BLaER1 treated with 17β-estradiol and CSF1 and Interleukin-3, amounts not matched to agents 10 nM and 100 nM (cell line): ENCODE data around the gene CAV3.

Experiments used
- H3K27ac ChIP-seq, 11 experiments: shearing (Covaris generic); formaldehyde crosslinking; 2 replicates each; pipeline ENCODE4 v1.8.1; 2022
- H3K27me3 ChIP-seq, 11 experiments: shearing (Covaris generic); formaldehyde crosslinking; 2 replicates each; pipeline ENCODE4 v1.8.1; 2022
- H3K36me3 ChIP-seq, 11 experiments: shearing (Covaris generic); formaldehyde crosslinking; 2 replicates each; pipeline ENCODE4 v1.8.1; 2022
- H3K4me1 ChIP-seq, 10 experiments: shearing (Covaris generic); formaldehyde crosslinking; 2 replicates each; pipeline ENCODE4 v1.8.1; 2022
- H3K4me2 ChIP-seq, 11 experiments: shearing (Covaris generic); formaldehyde crosslinking; 2 replicates each; pipeline ENCODE4 v1.8.1; 2022
- H3K4me3 ChIP-seq, 10 experiments: shearing (Covaris generic); formaldehyde crosslinking; 2 replicates each; pipeline ENCODE4 v1.8.1; 2022
- H3K9ac ChIP-seq, 11 experiments: shearing (Covaris generic); formaldehyde crosslinking; 2 replicates each; pipeline ENCODE4 v1.8.1; 2022
- H3K9me3 ChIP-seq, 11 experiments: shearing (Covaris generic); formaldehyde crosslinking; replicated peaks in 1 of 11; 2 replicates each; pipeline ENCODE4 v1.8.1; 2022
- H4K20me1 ChIP-seq, 11 experiments: shearing (Covaris generic); formaldehyde crosslinking; 2 replicates each; pipeline ENCODE4 v1.8.1; 2022
- Cebpa-rat ChIP-seq, 11 experiments: shearing (Covaris generic); IDR thresholded peaks; 2 replicates each; pipeline ENCODE4 v1.8.1; 2022

The CAV3 gene

GRCh38 chr3:8741581-8742261, 8.1 kb downstream of the CAV3 start:
- Histone ChIP-seq H3K4me2 (no peak overlapping the region), H3K27ac (no peak overlapping the region)

GRCh38 chr3:8743021-8743601, 9.5 kb downstream of the CAV3 start:
- H3K4me1 ChIP-seq = peaks cover 0 to 19% (median 0%) of the 10 kb centered on the region in 10 experiments; a peak in 6 of 20 replicates

More at GRCh38 chr3:8741581-8742261, 8.1 kb downstream of the CAV3 start:
- Histone ChIP-seq H3K9ac (no peak overlapping the region), H3K9me3 (no peaks in the 10 kb centered on the region), H3K27me3 (no peaks in the 10 kb centered on the region), H3K4me1 (peaks cover 0 to 19% (median 0%) of the 10 kb centered on the region in 10 experiments; a peak in 6 of 20 replicates), H3K4me3 (no peak overlapping the region), H4K20me1 (no peaks in the 10 kb centered on the region), H3K36me3 (no peaks in the 10 kb centered on the region)
- no peak for TF ChIP-seq Cebpa-rat (IDR thresholded peaks at IDR 0.05)

DNA sequence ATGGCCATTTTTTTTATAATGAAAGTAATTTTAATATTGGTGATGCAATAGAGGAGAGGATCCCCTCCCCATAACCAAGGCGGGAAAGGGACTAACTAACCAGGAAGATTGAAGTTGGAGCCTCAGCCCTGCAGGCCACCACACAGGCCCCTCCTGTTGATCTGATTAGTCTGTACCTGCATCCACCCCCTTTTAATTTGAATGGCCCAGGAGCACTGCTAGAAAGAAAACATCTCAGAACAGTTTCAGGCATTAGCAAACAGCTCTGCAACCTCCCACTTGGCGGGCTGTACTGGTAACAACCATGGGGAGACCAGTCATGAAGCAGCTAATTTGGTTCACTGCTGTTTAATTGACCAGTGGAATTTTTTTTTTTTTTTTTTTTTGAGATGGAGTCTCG, 10.3 kb downstream of the CAV3 start:
- no peak for TF ChIP-seq Cebpa-rat (IDR thresholded peaks at IDR 0.05)
- Histone ChIP-seq H3K4me3 (no peak overlapping the region), H3K4me2 (no peak overlapping the region), H3K27me3 (no peaks in the 10 kb centered on the region), H3K9me3 (no peaks in the 10 kb centered on the region), H3K9ac (no peak overlapping the region), H3K36me3 (no peaks in the 10 kb centered on the region), H4K20me1 (no peaks in the 10 kb centered on the region), H3K27ac (no peak overlapping the region), H3K4me1 (peaks cover 0 to 19% (median 0%) of the 10 kb centered on the region in 10 experiments; a peak in 6 of 20 replicates)

More at GRCh38 chr3:8743021-8743601, 9.5 kb downstream of the CAV3 start:
- no peaks in the 10 kb centered on the region for H3K36me3 ChIP-seq
- H3K9ac ChIP-seq = no peak overlapping the region
- no peaks in the 10 kb centered on the region for H4K20me1 ChIP-seq
- H3K27ac ChIP-seq = no peak overlapping the region
- H3K9me3 ChIP-seq = no peaks in the 10 kb centered on the region
- H3K4me2 ChIP-seq = peak overlapping the region in 2 of 11 experiments; percentile 10 to 48; a peak in 4 of 22 replicates
- no peaks in the 10 kb centered on the region for H3K27me3 ChIP-seq
- no peak for TF ChIP-seq Cebpa-rat (IDR thresholded peaks at IDR 0.05)
- H3K4me3 ChIP-seq = no peak overlapping the region

GRCh38 chr3:8745619-8746370, 12.2 kb downstream of the CAV3 start:
- no peak for TF ChIP-seq Cebpa-rat (IDR thresholded peaks at IDR 0.05)
- Histone ChIP-seq H3K27me3 (no peaks in the 10 kb centered on the region), H3K4me1 (peaks cover 0 to 11% (median 0%) of the 10 kb centered on the region in 10 experiments; a peak in 4 of 20 replicates), H3K4me2 (no peak overlapping the region), H3K4me3 (no peak overlapping the region), H3K36me3 (0 out of 22 replicates have a peak, but pooled peaks cover 0 to 2% (median 0%) of the 10 kb centered on the region in 11 experiments), H3K9ac (no peak overlapping the region), H4K20me1 (no peaks in the 10 kb centered on the region), H3K9me3 (no peaks in the 10 kb centered on the region), H3K27ac (no peak overlapping the region)

GRCh38 chr3:8746780-8747345, 13.3 kb downstream of the CAV3 start:
- H4K20me1 ChIP-seq = no peaks in the 10 kb centered on the region
- peaks cover 0 to 10% (median 0%) of the 10 kb centered on the region in 11 experiments; a peak in 1 of 22 replicates for H3K36me3 ChIP-seq
- no peak for TF ChIP-seq Cebpa-rat (IDR thresholded peaks at IDR 0.05)

GRCh38 chr3:8749316-8749715, 15.7 kb downstream of the CAV3 start:
- Histone ChIP-seq H3K4me2 (no peak overlapping the region), H4K20me1 (no peaks in the 10 kb centered on the region), H3K4me1 (no peaks in the 10 kb centered on the region), H3K27ac (no peak overlapping the region), H3K27me3 (no peaks in the 10 kb centered on the region), H3K4me3 (no peak overlapping the region), H3K36me3 (peaks cover 0 to 17% (median 7%) of the 10 kb centered on the region in 11 experiments; a peak in 8 of 22 replicates), H3K9me3 (no peaks in the 10 kb centered on the region; a peak in 1 of 22 replicates), H3K9ac (no peak overlapping the region)
- no peak for TF ChIP-seq Cebpa-rat (IDR thresholded peaks at IDR 0.05)

More at GRCh38 chr3:8746780-8747345, 13.3 kb downstream of the CAV3 start:
- Histone ChIP-seq H3K4me3 (no peak overlapping the region), H3K9me3 (no peaks in the 10 kb centered on the region), H3K9ac (no peak overlapping the region), H3K27ac (no peak overlapping the region), H3K4me2 (no peak overlapping the region), H3K27me3 (no peaks in the 10 kb centered on the region), H3K4me1 (peaks cover 0 to 7% (median 0%) of the 10 kb centered on the region in 10 experiments; a peak in 4 of 20 replicates)

DNA sequence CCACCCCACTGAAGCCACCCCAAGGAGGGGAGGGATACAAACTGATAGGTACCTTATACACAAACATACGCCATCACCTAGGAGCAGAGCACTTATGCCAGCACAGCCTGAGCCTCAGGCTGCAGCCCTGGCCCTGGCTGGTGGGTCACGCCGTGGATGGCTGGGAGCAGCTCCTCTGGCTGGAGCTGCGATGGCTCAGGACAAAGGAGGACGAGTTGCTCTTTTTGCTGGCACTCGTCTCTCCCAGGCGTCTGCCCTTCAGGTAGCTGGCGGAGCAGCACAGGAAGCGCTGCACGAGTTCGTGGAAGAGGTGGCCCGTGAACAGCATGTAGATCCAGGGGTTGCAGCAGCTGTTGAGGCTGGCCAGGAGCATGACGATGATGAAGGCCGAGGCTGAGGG, 19.2 kb downstream of the CAV3 start:
- no peaks in the 10 kb centered on the region for H3K27me3 ChIP-seq
- no peaks in the 10 kb centered on the region for H4K20me1 ChIP-seq
- no peak overlapping the region for H3K4me3 ChIP-seq
- H3K4me2 ChIP-seq = no peak overlapping the region
- TF ChIP-seq Cebpa-rat (IDR thresholded peaks at IDR 0.05) = no peak
- no peaks in the 10 kb centered on the region; a peak in 1 of 22 replicates for H3K9me3 ChIP-seq
- H3K9ac ChIP-seq = no peak overlapping the region
- no peaks in the 10 kb centered on the region for H3K4me1 ChIP-seq
- H3K36me3 ChIP-seq = peaks cover 0 to 17% (median 7%) of the 10 kb centered on the region in 11 experiments; a peak in 8 of 22 replicates
- no peak overlapping the region for H3K27ac ChIP-seq

DNA sequence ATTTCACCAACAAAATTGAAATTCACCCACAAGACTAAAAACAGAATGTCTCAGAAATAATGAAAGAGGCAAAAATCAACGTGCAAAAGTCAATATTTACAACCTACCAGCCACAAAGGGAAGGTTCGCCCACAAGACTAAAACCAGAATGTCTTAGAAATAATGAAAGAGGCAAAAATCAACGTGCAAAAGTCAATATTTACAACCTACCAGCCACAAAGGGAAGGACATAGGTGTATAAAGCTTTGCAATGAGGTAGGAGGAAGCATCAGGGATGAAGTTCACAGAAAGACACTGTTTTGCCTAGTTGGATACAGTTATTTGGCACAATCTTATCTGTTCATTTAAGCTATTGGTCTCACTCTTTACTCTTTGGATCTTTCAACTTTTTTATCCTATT, 21.5 kb downstream of the CAV3 start:
- H4K20me1 ChIP-seq = no peaks in the 10 kb centered on the region
- H3K27me3 ChIP-seq = no peaks in the 10 kb centered on the region
- no peak overlapping the region for H3K27ac ChIP-seq
- no peak overlapping the region for H3K4me2 ChIP-seq
- peaks cover 0 to 17% (median 7%) of the 10 kb centered on the region in 11 experiments; a peak in 8 of 22 replicates for H3K36me3 ChIP-seq
- TF ChIP-seq Cebpa-rat (IDR thresholded peaks at IDR 0.05) = no peak
- no peak overlapping the region for H3K9ac ChIP-seq
- no peak overlapping the region for H3K4me3 ChIP-seq
- H3K9me3 ChIP-seq = no peaks in the 10 kb centered on the region; a peak in 1 of 22 replicates
- no peaks in the 10 kb centered on the region for H3K4me1 ChIP-seq
